SJSA1 (cell line): ENCODE measurements around the gene GAR1. TPM values are rescaled to one million over a fixed set of nuclear protein-coding genes. Genes with fewer than 3 reads are reported as not detected.
A peak's percentile ranks its signal among the peaks of the same experiment; 100 is the strongest.
"Not testable (repeated sequence)": the region's sequence is repeated elsewhere in the genome, so short reads cannot be mapped to it uniquely, and the experiment has no call there.

ENCODE experiments used
- DNase-seq, 2 experiments: peaks; one replicate each; pipeline ENCODE4 v3.0.0-alpha.2; 2015 to 2020; ENCODE audit warnings: low spot score in 2 of 2, low read depth in 1 of 2
- H3K27ac ChIP-seq: fragments of 250-450 bp; sonication (Bioruptor Pico); 2 replicates; pipeline ENCODE4 v1.5.1; 2020; ENCODE audit warnings: mild to moderate bottlenecking, moderate library complexity
- H3K27me3 ChIP-seq: fragments of 250-450 bp; sonication (Bioruptor Pico); replicated peaks from 2 replicates; pipeline ENCODE4 v1.5.1; 2020; ENCODE audit warnings: mild to moderate bottlenecking, moderate library complexity
- H3K36me3 ChIP-seq: fragments of 250-450 bp; sonication (Bioruptor Pico); 2 replicates; pipeline ENCODE4 v1.5.1; 2020; ENCODE audit warnings: mild to moderate bottlenecking
- H3K4me1 ChIP-seq: fragments of 250-450 bp; sonication (Bioruptor Pico); replicated peaks from 2 replicates; pipeline ENCODE4 v1.6.1; 2021; ENCODE audit warnings: mild to moderate bottlenecking
- H3K4me3 ChIP-seq: fragments of 250-450 bp; sonication (Bioruptor Pico); 2 replicates; pipeline ENCODE4 v1.5.1; 2020; ENCODE audit warnings: mild to moderate bottlenecking
- H3K9me3 ChIP-seq: fragments of 250-450 bp; sonication (Bioruptor Pico); replicated peaks from 2 replicates; pipeline ENCODE4 v1.5.1; 2020; ENCODE audit warnings: mild to moderate bottlenecking
- total RNA-seq: library from RNA; depleted of rRNA; stranded (reverse); fragments of >200 nt; shearing (Covaris generic); gene quantifications from 2 replicates; pipeline ENCODE4 v1.2.3, GENCODE V29; 2014

The GAR1 gene
- total RNA-seq, 1 experiment from 2014 or later, result 18.7 TPM

DNA sequence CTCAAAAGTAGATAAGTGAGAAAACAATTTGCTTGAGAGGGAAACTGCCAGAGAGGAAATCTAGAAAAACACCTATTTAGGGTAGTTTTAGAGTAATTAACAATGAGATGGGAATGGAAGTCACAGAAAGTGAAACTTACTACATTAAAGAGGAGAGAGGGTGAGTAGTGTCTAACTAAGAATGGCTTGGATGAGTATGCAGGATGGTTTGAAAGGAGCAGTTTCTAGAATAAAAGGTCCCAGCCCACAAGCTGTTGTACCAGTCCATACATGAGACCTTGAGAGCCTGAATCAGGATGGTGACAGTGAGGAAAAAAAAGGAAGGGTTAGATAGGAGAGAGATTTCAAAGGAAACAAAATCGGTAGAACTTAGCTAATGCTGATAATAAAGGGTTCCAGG, 1.3 kb downstream of the GAR1 start:
- Histone ChIP-seq H3K36me3 (peaks cover 45% of the 10 kb centered on the region), H3K27me3 (no peaks in the 10 kb centered on the region), H3K4me1 (peaks cover 8% of the 10 kb centered on the region), H3K9me3 (no peaks in the 10 kb centered on the region), H3K27ac (no peak overlapping the region), H3K4me3 (peak overlapping the region; percentile 55; the same call in 1 of the 2 replicates)
- DNase-seq, result no peak

GRCh38 chr4:109818268-109818667, 2.7 kb downstream of the GAR1 start:
- peaks cover 58% of the 10 kb centered on the region for H3K36me3 ChIP-seq
- no peak overlapping the region for H3K27ac ChIP-seq
- no peak overlapping the region for H3K4me3 ChIP-seq
- H3K9me3 ChIP-seq, result no peaks in the 10 kb centered on the region
- DNase-seq, result no peak
- no peaks in the 10 kb centered on the region for H3K27me3 ChIP-seq
- peaks cover 8% of the 10 kb centered on the region for H3K4me1 ChIP-seq

GRCh38 chr4:109820563-109820962, 5.0 kb downstream of the GAR1 start:
- Histone ChIP-seq H3K27me3 (no peaks in the 10 kb centered on the region), H3K9me3 (no peaks in the 10 kb centered on the region), H3K36me3 (peaks cover 78% of the 10 kb centered on the region), H3K4me1 (peaks cover 8% of the 10 kb centered on the region), H3K27ac (no peak overlapping the region), H3K4me3 (no peak overlapping the region)
- DNase-seq, result no peak

DNA sequence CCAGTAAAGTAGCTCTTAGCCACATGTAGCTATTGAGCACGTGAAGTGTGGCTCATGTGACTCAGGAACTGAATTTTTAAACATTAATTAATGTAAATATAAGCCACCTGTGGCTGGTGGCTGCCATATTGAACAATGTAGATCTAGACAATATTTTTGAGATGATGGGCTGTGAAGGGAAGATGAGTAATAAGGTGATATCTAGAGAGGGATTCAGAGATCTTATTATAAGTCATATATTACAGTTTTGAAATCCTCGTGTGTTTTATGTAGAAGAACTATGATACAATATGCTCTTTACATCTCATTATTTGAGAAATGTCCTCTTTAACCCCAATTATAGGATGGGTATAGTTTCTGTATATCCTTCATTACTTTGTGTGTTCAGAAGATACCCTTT, 5.6 kb downstream of the GAR1 start:
- H3K36me3 ChIP-seq, result peaks cover 82% of the 10 kb centered on the region
- no peaks in the 10 kb centered on the region for H3K9me3 ChIP-seq
- peaks cover 8% of the 10 kb centered on the region for H3K4me1 ChIP-seq
- H3K27ac ChIP-seq, result no peak overlapping the region
- no peaks in the 10 kb centered on the region for H3K27me3 ChIP-seq
- no peak overlapping the region for H3K4me3 ChIP-seq
- DNase-seq, result no peak

- DNase-seq, result no peak
- Histone ChIP-seq H3K36me3 (peaks cover 54% of the 10 kb centered on the region), H3K27me3 (no peaks in the 10 kb centered on the region), H3K27ac (no peak overlapping the region), H3K9me3 (no peaks in the 10 kb centered on the region), H3K4me3 (no peak overlapping the region), H3K4me1 (no peaks in the 10 kb centered on the region)
Observed at GRCh38 chr4:109826719-109827118, 11.2 kb downstream of the GAR1 start.

DNA sequence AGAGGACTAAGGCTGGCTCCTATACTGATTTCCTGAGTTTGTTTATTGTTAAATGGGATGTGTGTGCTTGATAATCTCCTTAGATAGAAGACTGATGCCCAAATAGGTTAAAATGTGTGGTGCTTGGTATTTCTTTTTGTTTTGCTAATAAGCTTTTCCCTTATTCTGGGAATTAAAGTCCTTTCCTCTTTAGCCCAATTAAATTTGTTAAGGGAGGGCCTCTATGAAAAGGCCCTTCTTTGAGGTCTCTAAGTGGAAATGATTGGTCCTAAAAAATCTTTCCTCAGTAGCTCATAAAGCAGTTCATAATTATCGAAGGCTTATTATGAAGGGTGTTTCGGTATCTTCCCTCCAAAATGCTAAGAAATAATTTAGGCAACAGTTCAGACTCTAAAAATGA, 12.1 kb downstream of the GAR1 start, which contains the start of gene RRH:
RRH (plus strand) TSS at position 301 of the 400 bp plus-strand sequence; CDS start at position 357, 56 bp downstream.
- peaks cover 47% of the 10 kb centered on the region for H3K36me3 ChIP-seq
- no peaks in the 10 kb centered on the region for H3K4me1 ChIP-seq
- no peak within 1 kb of the TSS for H3K4me3 ChIP-seq
- H3K27ac ChIP-seq, result no peak within 1 kb of the TSS
- DNase-seq, result no peak
- H3K9me3 ChIP-seq, result no peaks in the 10 kb centered on the region
- H3K27me3 ChIP-seq, result no peaks in the 10 kb centered on the region

GRCh38 chr4:109833756-109834155, 18.2 kb downstream of the GAR1 start:
- Histone ChIP-seq H3K27ac (no peak overlapping the region), H3K4me1 (no peaks in the 10 kb centered on the region), H3K36me3 (no peaks in the 10 kb centered on the region), H3K27me3 (no peaks in the 10 kb centered on the region), H3K9me3 (no peaks in the 10 kb centered on the region), H3K4me3 (no peak overlapping the region)
- no peak for DNase-seq

- no peak overlapping the region for H3K27ac ChIP-seq
- no peak for DNase-seq
Observed at GRCh38 chr4:109836985-109837384, 21.4 kb downstream of the GAR1 start.

DNA sequence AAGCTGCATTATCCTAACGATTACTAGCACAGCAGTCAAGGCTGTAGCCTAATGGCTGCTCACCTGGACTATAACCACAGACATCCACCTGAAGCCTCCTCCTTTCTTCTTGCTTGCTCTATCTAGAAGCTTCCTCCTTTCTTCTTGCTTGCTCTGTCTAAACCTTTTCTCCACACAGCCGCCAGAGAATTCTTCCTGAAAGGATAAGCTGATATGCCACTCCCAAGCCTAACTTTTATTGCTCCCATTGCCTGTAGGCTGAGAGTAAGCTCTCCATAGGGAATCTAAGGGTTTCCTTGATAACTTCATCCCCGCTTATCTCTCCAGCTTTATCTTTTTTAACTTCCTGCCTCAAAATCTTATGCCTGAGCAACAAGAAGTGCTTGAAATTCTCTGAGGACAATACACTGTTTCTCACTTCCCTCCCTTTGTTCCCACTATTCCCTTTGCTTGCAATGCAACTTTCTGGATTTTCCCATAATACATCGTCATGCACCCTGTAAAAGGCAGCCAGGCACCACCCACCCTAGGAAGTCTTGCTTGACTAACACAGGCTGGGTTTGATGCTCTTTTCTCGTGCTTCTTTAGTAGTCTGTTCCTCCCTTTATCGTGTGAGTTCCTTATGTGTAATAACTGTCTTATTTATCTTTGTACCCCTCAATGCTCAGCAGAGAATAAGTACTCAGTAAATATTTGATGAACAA, 31.0 kb downstream of the GAR1 start:
- H3K4me3 ChIP-seq, result no peak overlapping the region
- DNase-seq, result no peak
- no peaks in the 10 kb centered on the region for H3K4me1 ChIP-seq
- H3K9me3 ChIP-seq, result no peaks in the 10 kb centered on the region
- H3K36me3 ChIP-seq, result no peaks in the 10 kb centered on the region
- no peak overlapping the region for H3K27ac ChIP-seq
- no peaks in the 10 kb centered on the region for H3K27me3 ChIP-seq

More at GRCh38 chr4:109836985-109837384, 21.4 kb downstream of the GAR1 start:
- Histone ChIP-seq H3K36me3 (no peaks in the 10 kb centered on the region), H3K27me3 (0 out of 2 replicates have a peak, but pooled peaks cover 2% of the 10 kb centered on the region), H3K4me3 (no peak overlapping the region), H3K4me1 (no peaks in the 10 kb centered on the region), H3K9me3 (no peaks in the 10 kb centered on the region)

- H3K27ac ChIP-seq, result no peak within 1 kb of the TSS
- H3K4me1 ChIP-seq, result no peaks in the 10 kb centered on the region
- DNase-seq, result no peak
- no peaks in the 10 kb centered on the region for H3K27me3 ChIP-seq
- no peaks in the 10 kb centered on the region for H3K36me3 ChIP-seq
- no peak within 1 kb of the TSS for H3K4me3 ChIP-seq
- no peaks in the 10 kb centered on the region for H3K9me3 ChIP-seq
Observed at GRCh38 chr4:109847896-109848442, 32.4 kb downstream of the GAR1 start, which contains the start of gene LRIT3. Gene LRIT3, plus strand, starts transcription at chr4:109848107. Its CDS starts 95 bp downstream, at chr4:109848202.

GRCh38 chr4:109848501-109848900, 32.9 kb downstream of the GAR1 start:
- Histone ChIP-seq H3K27ac (no peak overlapping the region), H3K4me3 (no peak overlapping the region), H3K36me3 (no peaks in the 10 kb centered on the region), H3K27me3 (no peaks in the 10 kb centered on the region), H3K4me1 (no peaks in the 10 kb centered on the region), H3K9me3 (no peaks in the 10 kb centered on the region)
- DNase-seq, result no peak

DNA sequence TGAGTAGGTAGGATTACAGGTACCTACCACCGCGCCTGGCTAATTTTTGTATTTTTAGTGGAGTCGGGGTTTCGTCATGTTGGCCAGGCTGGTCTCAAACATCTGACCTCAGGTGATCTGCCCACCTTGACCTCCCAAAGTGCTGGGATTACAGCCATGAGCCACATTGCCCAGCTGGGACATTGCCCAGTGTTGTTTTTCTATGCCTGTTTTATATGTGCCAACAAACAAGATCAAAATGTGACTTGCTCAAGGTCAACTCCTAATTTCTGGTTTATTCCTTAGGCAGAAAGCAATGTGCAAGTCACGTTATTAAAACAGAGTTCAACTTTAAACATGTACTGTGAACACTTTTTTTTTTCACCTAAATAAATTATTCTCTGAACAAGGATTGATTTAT, 35.0 kb downstream of the GAR1 start:
- H3K36me3 ChIP-seq, result no peaks in the 10 kb centered on the region
- no peak overlapping the region for H3K27ac ChIP-seq
- no peaks in the 10 kb centered on the region for H3K4me1 ChIP-seq
- H3K9me3 ChIP-seq, result no peaks in the 10 kb centered on the region
- no peak overlapping the region for H3K4me3 ChIP-seq
- no peak for DNase-seq
- H3K27me3 ChIP-seq, result no peaks in the 10 kb centered on the region

DNA sequence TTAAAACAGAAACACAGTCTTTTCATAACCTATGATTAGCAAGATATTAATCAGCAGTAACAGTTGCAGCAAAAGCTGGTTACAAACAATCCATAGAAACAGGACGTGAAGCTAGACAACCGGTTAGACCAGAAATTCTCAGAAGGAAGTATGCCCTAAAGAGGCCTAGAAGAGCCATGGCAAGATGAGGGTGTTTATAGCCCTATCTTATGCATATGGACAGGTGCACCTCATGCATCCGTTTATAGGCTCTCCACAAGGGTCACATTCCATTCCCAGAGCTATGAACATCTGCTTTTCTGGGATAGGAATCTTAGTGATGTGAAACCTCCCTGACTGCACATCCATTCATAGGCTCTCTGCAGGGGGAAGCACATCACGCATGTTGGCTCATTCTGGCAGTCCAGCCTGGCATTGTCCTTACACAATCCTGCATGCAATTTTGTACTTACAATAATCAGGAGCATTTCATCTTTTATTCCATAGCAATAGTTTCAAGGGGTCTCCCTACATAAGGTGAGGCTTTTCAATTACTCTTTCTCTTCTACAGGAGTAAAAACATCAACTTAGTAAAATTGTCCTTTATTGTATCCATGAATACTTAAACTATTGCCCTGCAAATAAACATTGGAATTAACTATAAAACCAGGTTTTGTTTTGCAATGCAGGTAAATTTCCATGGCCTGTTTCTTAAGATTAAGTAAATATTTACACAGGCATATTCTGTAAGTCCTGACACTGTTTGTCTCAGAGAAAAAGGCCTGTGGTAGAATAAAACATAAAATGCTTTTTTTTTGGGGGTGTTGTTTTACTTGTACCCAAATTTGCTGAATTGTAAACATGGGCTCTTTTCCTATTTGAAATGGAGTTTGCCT, 44.1 kb downstream of the GAR1 start:
- H3K9me3 ChIP-seq, H3K27ac ChIP-seq, H3K4me3 ChIP-seq, DNase-seq, H3K36me3 ChIP-seq, H3K4me1 ChIP-seq, H3K27me3 ChIP-seq: not testable (repeated sequence)

GRCh38 chr4:109861271-109861670, 45.7 kb downstream of the GAR1 start:
- Histone ChIP-seq H3K4me1 (no peaks in the 10 kb centered on the region), H3K36me3 (no peaks in the 10 kb centered on the region), H3K4me3 (no peak overlapping the region), H3K27ac (no peak overlapping the region), H3K9me3 (no peaks in the 10 kb centered on the region), H3K27me3 (no peaks in the 10 kb centered on the region)
- no peak for DNase-seq
